RWPE1 (cell line): ENCODE measurements around the gene GPC5.

Experiments used
- CTCF ChIA-PET: fragments of 350-600 bp; sonication (Branson Sonifier 250); formaldehyde crosslinking; extraction: SDS; loops from one replicate; lab custom pipeline; 2021; lab: Yijun Ruan, JAX
- POLR2A ChIA-PET: fragments of 400-600 bp; formaldehyde crosslinking; extraction: SDS; loops from one replicate; lab custom pipeline; 2020; ENCODE audit warnings: antibody characterized with exemption; ENCODE audit not compliant: low non-redundant PET; lab: Yijun Ruan, JAX
- DNase-seq: peaks from one replicate; pipeline ENCODE4 v3.0.0; 2012; ENCODE audit warnings: low spot score
- H3K27ac ChIP-seq: fragments of 450-650 bp; 2 replicates; pipeline ENCODE4 v1.5.1; 2017
- TF ChIP-seq, protein P1 (sequence below): fragments of 450-650 bp; conservative IDR thresholded peaks from 2 replicates; pipeline ENCODE4 v1.5.1; 2017; ENCODE audit warnings: low read depth, mild to moderate bottlenecking

Gene GPC5

DNA sequence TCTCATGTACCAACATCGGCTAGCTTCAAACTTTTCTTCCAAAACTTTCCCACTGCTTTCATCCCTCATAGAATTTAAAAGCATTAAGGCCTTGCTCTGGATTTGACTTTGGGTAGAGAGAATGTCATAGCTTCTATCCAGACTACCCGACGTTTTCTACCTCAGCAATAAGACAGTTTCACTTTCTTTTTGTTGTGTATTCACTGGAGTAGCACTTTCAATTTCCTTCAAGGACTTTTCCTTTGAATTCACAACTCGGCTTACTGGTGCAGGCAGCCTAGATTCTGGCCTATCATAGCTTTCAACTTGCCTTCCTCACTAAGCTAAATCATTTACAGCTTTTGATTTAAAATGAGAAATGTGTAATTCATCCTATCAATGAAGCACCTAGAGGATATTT is 1407.8 kb downstream of the GPC5 start:
- no peak for DNase-seq
- CTCF ChIA-PET: no interaction called here
- TF ChIP-seq, protein P1, sequence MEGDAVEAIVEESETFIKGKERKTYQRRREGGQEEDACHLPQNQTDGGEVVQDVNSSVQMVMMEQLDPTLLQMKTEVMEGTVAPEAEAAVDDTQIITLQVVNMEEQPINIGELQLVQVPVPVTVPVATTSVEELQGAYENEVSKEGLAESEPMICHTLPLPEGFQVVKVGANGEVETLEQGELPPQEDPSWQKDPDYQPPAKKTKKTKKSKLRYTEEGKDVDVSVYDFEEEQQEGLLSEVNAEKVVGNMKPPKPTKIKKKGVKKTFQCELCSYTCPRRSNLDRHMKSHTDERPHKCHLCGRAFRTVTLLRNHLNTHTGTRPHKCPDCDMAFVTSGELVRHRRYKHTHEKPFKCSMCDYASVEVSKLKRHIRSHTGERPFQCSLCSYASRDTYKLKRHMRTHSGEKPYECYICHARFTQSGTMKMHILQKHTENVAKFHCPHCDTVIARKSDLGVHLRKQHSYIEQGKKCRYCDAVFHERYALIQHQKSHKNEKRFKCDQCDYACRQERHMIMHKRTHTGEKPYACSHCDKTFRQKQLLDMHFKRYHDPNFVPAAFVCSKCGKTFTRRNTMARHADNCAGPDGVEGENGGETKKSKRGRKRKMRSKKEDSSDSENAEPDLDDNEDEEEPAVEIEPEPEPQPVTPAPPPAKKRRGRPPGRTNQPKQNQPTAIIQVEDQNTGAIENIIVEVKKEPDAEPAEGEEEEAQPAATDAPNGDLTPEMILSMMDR: no peak
- POLR2A ChIA-PET: no interaction called here
- no peak overlapping the region for H3K27ac ChIP-seq

DNA sequence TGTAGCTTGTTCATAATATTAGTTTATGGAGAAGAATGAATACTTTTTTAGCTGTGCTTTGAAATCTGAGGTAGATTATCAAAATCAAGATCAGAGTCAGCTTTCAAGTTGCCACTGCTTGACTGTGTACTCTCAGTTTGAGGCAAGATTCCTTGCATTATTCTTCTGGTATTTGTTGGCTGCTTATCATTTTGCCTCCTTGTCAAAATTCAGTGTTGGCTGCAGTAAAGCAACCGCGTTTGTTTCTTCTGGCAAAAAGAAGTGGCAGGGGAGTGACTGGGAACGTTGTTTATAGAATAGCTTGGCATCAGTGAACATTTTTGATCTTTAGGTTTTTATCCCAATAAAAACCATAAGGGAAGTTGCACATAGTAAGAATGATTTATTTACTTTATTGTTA is 1408.9 kb downstream of the GPC5 start:
- TF ChIP-seq, protein P1: no peak
- ChIA-PET CTCF (no interaction called here), POLR2A (no interaction called here)
- no peak overlapping the region for H3K27ac ChIP-seq
- DNase-seq: no peak

DNA sequence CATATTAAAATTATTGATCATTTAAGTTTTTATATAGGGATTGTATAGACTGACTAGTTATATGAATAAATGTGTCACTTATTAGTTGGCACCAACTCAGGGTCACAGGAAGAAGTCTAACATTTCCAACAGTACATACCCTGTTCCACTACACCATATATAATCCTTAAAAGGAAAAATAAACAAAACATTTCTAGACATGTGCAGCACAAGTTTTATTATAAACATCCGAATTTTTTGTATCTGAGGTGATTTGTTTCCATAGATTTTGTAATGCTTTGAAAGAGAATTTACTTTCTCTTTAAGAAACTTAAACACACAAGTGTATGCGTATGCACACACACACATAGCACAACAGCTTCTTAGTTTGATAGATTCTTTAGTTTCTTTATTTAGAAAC is 1409.5 kb downstream of the GPC5 start:
- ChIA-PET POLR2A (no interaction called here), CTCF (no interaction called here)
- TF ChIP-seq, protein P1: no peak
- no peak for DNase-seq
- no peak overlapping the region for H3K27ac ChIP-seq

DNA sequence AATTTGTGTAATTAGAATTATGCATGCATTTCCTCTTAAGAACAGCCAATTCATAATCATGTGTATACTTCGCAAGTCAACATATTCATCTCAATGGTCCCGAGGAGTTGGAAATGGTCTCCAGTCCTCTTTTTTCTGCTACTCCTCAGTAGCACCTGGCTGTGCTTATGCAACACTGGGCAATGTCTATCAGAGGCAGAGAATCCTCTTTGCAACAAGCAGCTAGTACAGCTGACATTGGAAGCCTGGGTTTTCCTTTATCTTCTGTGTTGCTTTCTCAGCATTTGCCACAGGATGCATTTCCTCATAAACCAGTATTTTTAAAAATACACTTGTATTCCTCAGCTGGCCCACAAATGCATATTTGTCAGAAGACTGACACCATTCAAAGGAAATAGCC is 1422.9 kb downstream of the GPC5 start:
- H3K27ac ChIP-seq: no peak overlapping the region
- POLR2A ChIA-PET: no interaction called here
- no peak for DNase-seq
- TF ChIP-seq, protein P1: no peak
- CTCF ChIA-PET: no interaction called here

DNA sequence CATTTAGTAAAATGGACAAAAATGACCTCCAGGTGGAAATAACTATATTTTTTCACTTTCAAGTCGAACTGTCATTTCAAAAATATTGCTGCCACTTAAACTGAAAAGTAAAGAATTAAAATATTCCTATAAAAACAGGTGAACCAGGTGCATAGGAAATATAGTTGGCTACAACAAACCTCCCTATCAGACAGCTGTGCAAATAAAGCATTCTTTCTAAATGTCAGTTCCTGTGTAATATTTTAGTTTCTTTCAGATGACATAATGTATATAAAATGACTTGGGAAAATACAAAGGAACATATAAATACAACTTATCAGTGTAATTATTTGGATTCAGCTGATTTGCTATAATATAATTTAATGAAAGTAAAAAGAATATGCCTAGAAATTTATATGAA is 1424.6 kb downstream of the GPC5 start:
- CTCF ChIA-PET: no interaction called here
- TF ChIP-seq, protein P1: no peak
- no peak overlapping the region for H3K27ac ChIP-seq
- POLR2A ChIA-PET: no interaction called here
- no peak for DNase-seq

DNA sequence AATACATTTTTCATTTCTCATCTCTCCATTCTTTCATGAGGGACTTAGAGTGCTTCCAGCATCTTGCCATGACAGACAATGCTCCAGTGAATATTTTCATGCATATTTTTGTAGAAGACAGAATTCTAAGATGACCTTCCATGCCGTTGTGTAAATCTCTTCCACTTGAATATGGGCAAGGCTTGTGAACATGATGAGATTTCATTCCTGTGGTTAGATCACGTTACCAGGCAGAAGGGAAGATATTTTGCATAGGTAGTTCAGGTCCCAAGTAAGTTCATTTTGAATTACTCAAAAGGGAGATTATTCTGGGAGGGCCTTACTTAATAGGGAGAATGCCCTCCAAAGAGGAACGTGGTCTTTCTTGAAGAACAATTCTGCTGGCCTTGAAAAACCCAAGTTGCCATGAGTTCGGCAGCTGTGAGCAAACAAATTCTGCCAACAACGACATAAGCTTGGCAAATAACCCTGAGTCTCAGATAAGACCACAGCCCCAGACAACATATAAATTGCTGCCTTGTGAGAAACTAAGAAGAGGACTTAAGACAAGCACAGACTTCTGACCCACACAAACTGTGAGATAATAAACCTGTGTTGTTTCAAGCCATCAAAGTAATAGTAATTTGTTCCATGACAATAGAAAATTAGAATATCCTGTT is 1427.6 kb downstream of the GPC5 start:
- CTCF ChIA-PET: no interaction called here
- POLR2A ChIA-PET: no interaction called here
- no peak overlapping the region for H3K27ac ChIP-seq
- TF ChIP-seq, protein P1: no peak
- DNase-seq: no peak
